ENCODE measurements around the gene ALKBH4. TPM values are rescaled to one million over a fixed set of nuclear protein-coding genes. Genes with fewer than 3 reads are reported as not detected.

The ALKBH4 gene
- total and polyA plus RNA-seq, 10 of the 15 experiments (the other 5 are each of a cell fraction or from before 2014, with no cell fraction given) = 4.1 to 16.9 (median 11.3) TPM

DNA sequence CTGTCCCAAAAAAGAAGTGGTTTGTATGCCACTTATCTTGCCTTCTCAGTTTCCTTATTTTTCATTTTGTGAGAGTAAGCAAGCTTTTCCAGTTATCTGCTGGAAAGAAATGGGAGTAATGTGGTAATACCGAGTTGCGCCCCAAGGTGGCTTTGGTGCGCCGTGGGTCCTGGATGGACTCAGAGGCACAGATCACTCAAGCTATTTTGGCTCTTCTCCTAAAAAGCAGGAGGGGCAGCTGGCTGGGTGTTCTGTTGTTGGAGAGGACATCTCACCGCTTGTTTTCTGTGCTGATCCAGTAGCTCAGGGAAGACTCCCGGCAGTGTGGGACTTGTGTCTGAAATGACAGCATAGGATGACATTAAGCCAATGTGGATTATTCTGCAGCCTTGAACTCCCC is 52.1 kb downstream of the ALKBH4 start (continued):
- TF ChIP-seq, protein P1, sequence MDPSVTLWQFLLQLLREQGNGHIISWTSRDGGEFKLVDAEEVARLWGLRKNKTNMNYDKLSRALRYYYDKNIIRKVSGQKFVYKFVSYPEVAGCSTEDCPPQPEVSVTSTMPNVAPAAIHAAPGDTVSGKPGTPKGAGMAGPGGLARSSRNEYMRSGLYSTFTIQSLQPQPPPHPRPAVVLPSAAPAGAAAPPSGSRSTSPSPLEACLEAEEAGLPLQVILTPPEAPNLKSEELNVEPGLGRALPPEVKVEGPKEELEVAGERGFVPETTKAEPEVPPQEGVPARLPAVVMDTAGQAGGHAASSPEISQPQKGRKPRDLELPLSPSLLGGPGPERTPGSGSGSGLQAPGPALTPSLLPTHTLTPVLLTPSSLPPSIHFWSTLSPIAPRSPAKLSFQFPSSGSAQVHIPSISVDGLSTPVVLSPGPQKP (IDR thresholded peaks at IDR 0.05; ENCODE audit: low read depth, low read length) = no peak
- TF ChIP-seq IRF4 (IDR thresholded peaks at IDR 0.05; ENCODE audit: low read depth, low read length) = no peak
- TF ChIP-seq, protein P2, sequence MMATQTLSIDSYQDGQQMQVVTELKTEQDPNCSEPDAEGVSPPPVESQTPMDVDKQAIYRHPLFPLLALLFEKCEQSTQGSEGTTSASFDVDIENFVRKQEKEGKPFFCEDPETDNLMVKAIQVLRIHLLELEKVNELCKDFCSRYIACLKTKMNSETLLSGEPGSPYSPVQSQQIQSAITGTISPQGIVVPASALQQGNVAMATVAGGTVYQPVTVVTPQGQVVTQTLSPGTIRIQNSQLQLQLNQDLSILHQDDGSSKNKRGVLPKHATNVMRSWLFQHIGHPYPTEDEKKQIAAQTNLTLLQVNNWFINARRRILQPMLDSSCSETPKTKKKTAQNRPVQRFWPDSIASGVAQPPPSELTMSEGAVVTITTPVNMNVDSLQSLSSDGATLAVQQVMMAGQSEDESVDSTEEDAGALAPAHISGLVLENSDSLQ (IDR thresholded peaks at IDR 0.05) = no peak

DNA sequence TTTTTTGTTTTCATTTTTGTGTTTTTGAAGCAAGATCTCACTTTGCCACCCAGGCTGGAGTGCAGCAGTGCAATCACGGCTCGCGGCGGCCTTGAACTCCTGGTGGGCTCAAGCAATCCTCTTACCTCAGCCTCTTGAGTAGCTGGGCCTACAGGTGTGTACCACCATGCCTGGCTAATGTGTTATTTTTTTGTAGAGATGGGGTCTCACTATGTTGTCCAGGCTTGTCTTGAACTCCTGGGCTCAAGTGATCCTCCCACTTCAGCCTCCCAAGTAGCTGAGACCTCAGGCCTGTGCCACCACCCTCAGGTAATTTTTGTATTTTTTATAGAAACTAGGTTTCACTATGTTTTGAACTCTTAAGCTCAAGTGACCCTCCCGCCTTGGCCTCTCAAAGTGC is 53.7 kb downstream of the ALKBH4 start:
- Histone ChIP-seq H3K9ac (ENCODE audit: control insufficient read depth, insufficient read depth, low read length) (no peak overlapping the region), H4K20me1 (ENCODE audit: control insufficient read depth, insufficient read depth) (no peaks in the 10 kb centered on the region), H3K4me1 (ENCODE audit: control insufficient read depth, insufficient read depth, low read length) (peaks cover 30% of the 10 kb centered on the region), H2AFZ (ENCODE audit: control insufficient read depth, low read depth, low read length) (no peak overlapping the region), H3K4me2 (ENCODE audit: control insufficient read depth, insufficient read depth) (no peak overlapping the region), H3K4me3 (no peak overlapping the region), H3K36me3 (ENCODE audit: control insufficient read depth in 2 of 2, insufficient read depth in 2 of 2, low read length in 1 of 2) (peaks cover 13 to 25% of the 10 kb centered on the region in 2 experiments), H3K27me3 (replicated peaks in 1 of 2; ENCODE audit: control insufficient read depth in 2 of 2, insufficient read depth in 2 of 2, low read length in 1 of 2) (no peaks in the 10 kb centered on the region), H3K27ac (ENCODE audit: control insufficient read depth, insufficient read depth) (no peak overlapping the region), H3K79me2 (ENCODE audit: control insufficient read depth, insufficient read depth, low read length) (peaks cover 11% of the 10 kb centered on the region), H3K9me3 (replicated peaks; ENCODE audit: control insufficient read depth, insufficient read depth, low read length) (peaks cover 6% of the 10 kb centered on the region; the same call in 2 of the 3 replicates)
- ChIA-PET SMC1A (ENCODE audit: uncharacterized antibody, unreplicated experiment) (interaction anchor here (1.0 to 10.2 kb wide), 5 partner anchors 10 to 52 kb away, joined by 3 to 89 read pairs (median 10); no protein-coding TSS in a partner anchor), POLR2A (interaction anchor here (0.8 to 5.0 kb wide), 3 partner anchors 15 to 30 kb away, joined by 6 to 24 read pairs (median 21); partner anchors contain the start of gene ORAI2), RAD21 (ENCODE audit: unreplicated experiment) (interaction anchor here (1.0 to 4.8 kb wide), 3 partner anchors 15 to 40 kb away, joined by 4 to 26 read pairs (median 13); no protein-coding TSS in a partner anchor), CTCF (interaction anchor here (0.8 to 4.3 kb wide), 9 partner anchors 10 to 132 kb away, joined by 3 to 32 read pairs (median 4); partner anchors contain the start of genes ALKBH4 and LRWD1)
- BruUV-seq (replicated peaks) = no TSS peak
- FAIRE-seq (no peak), ATAC-seq (no peak), DNase-seq (ENCODE audit: low read depth, low spot score) (no peak)
- no peak for TF ChIP-seq GABPA (IDR thresholded peaks at IDR 0.05; ENCODE audit: low read depth)
- no peak for TF ChIP-seq BACH1 (IDR thresholded peaks at IDR 0.05; ENCODE audit: borderline replicate concordance)
- TF ChIP-seq, protein P3, sequence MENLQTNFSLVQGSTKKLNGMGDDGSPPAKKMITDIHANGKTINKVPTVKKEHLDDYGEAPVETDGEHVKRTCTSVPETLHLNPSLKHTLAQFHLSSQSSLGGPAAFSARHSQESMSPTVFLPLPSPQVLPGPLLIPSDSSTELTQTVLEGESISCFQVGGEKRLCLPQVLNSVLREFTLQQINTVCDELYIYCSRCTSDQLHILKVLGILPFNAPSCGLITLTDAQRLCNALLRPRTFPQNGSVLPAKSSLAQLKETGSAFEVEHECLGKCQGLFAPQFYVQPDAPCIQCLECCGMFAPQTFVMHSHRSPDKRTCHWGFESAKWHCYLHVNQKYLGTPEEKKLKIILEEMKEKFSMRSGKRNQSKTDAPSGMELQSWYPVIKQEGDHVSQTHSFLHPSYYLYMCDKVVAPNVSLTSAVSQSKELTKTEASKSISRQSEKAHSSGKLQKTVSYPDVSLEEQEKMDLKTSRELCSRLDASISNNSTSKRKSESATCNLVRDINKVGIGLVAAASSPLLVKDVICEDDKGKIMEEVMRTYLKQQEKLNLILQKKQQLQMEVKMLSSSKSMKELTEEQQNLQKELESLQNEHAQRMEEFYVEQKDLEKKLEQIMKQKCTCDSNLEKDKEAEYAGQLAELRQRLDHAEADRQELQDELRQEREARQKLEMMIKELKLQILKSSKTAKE (IDR thresholded peaks at IDR 0.05; ENCODE audit: low read depth, poor library complexity, severe bottlenecking) = no peak
- no peak for TF ChIP-seq ZNF622 (IDR thresholded peaks at IDR 0.05)
- 98% methylated on average over 5 of the region's 5 CpGs for WGBS (ENCODE audit: insufficient coverage, insufficient replicate concordance, low lambda C conversion rate, missing lambda C conversion rate)
- intact Hi-C loops (cut with micrococcal nuclease; ENCODE audit: unreplicated experiment) (no loop called here), in situ Hi-C loops (cut with MboI) (no loop called here)

All from GM12878 (cell line).